Natural killer cell (primary cell): ENCODE measurements around the gene GPR176. TPM values are rescaled to one million over a fixed set of nuclear protein-coding genes. Genes with fewer than 3 reads are reported as not detected.

Experiments used
- ATAC-seq, 3 donors: fragments of 150-1000 bp in 2 of 3; fragments of 200-7000 bp in 1 of 3; cut with Tn5 transposase; 1 replicate in 1 of 3; 2 replicates in 2 of 3; pipeline ENCODE4 v1.10.0; 2021; ENCODE audit warnings: mild to moderate bottlenecking in 2 of 3, moderate library complexity in 2 of 3
- DNase-seq, 2 donors: peaks; one replicate each; pipeline versions ENCODE4 v3.0.0 to v3.0.0-alpha.2; 2013 to 2021; ENCODE audit warnings: mixed read lengths in 1 of 2
- H3K27ac ChIP-seq: one replicate; pipeline ENCODE4 v1.5.1; 2013; ENCODE audit warnings: mild to moderate bottlenecking, low read length
- H3K27me3 ChIP-seq: one replicate; pipeline ENCODE4 v1.6.1; 2013; ENCODE audit warnings: low read length; ENCODE audit not compliant: control insufficient read depth, insufficient read depth
- H3K36me3 ChIP-seq: one replicate; pipeline ENCODE4 v1.6.1; 2013; ENCODE audit warnings: low read length; ENCODE audit not compliant: control insufficient read depth, insufficient read depth
- H3K4me1 ChIP-seq: one replicate; pipeline ENCODE4 v1.6.1; 2013; ENCODE audit warnings: low read length; ENCODE audit not compliant: control insufficient read depth, insufficient read depth
- H3K4me3 ChIP-seq: one replicate; pipeline ENCODE4 v1.5.1; 2013; ENCODE audit warnings: low read length
- H3K9me3 ChIP-seq: one replicate; pipeline ENCODE4 v1.6.1; 2013; ENCODE audit warnings: low read length; ENCODE audit not compliant: control insufficient read depth, insufficient read depth
- H3K27ac Mint-ChIP-seq, 2 donors: one replicate each; pipeline ENCODE4 v1.8.0; 2022; ENCODE audit warnings: mild to moderate bottlenecking in 2 of 2, mixed read lengths in 2 of 2, moderate library complexity in 1 of 2
- H3K27me3 Mint-ChIP-seq, 2 donors: one replicate each; pipeline ENCODE4 v1.8.0; 2022; ENCODE audit warnings: low read depth in 2 of 2, mixed read lengths in 2 of 2
- H3K36me3 Mint-ChIP-seq: one replicate; pipeline ENCODE4 v1.8.0; 2022; ENCODE audit warnings: mixed read lengths
- H3K4me1 Mint-ChIP-seq, 2 donors: one replicate each; pipeline ENCODE4 v1.8.0; 2022; ENCODE audit warnings: mixed read lengths in 2 of 2
- H3K4me3 Mint-ChIP-seq: one replicate; pipeline ENCODE4 v1.8.0; 2022; ENCODE audit warnings: mild to moderate bottlenecking, moderate library complexity, mixed read lengths
- H3K9me3 Mint-ChIP-seq, 2 donors: one replicate each; pipeline ENCODE4 v1.8.0; 2022; ENCODE audit warnings: mixed read lengths in 2 of 2
- CTCF ChIP-seq: fragments of 200-600 bp; IDR thresholded peaks from one replicate; pipeline ENCODE4 v1.8.0; 2022; ENCODE audit warnings: antibody characterized with exemption
- WGBS: methylation state at CpG from one replicate; pipeline ENCODE4 v1.1.7; 2013; ENCODE audit warnings: missing lambda C conversion rate; ENCODE audit not compliant: insufficient coverage; 5-methylcytosine and 5-hydroxymethylcytosine counted together
- intact Hi-C: fragments of 100-400 bp; cut with micrococcal nuclease; formaldehyde crosslinking; loops from one replicate; pipeline ENCODE4 v1.14.2; 2022
- total RNA-seq, 4 donors: library from RNA; stranded (reverse); fragments of 120-200 nt in 1 of 4; gene quantifications; one replicate each; pipeline versions ENCODE4 v1.2.3 to v1.2.4, GENCODE V29; 2013 to 2022

GPR176 gene
- total RNA-seq, 3 donors from 2014 or later (not counting 1 experiment from before 2014, with no cell fraction given): 0.38 TPM; not detected in 2

GRCh38 chr15:39948817-39949216 lies 28.8 kb upstream of the GPR176 start:
- no peak for TF ChIP-seq CTCF
- H3K27me3 ChIP-seq: no peaks in the 10 kb centered on the region
- peaks cover 25% of the 10 kb centered on the region for H3K36me3 ChIP-seq
- H3K4me3 ChIP-seq: no peak overlapping the region
- 88% methylated on average over 5 of the region's 5 CpGs for WGBS
- H3K27ac ChIP-seq: no peak overlapping the region
- H3K27ac Mint-ChIP-seq: no peak overlapping the region
- ATAC-seq (no peak), DNase-seq (no peak)
- no peak overlapping the region for H3K4me3 Mint-ChIP-seq
- peaks cover 26% of the 10 kb centered on the region for H3K36me3 Mint-ChIP-seq
- H3K4me1 ChIP-seq: no peaks in the 10 kb centered on the region
- no peaks in the 10 kb centered on the region for H3K4me1 Mint-ChIP-seq
- no peaks in the 10 kb centered on the region for H3K9me3 ChIP-seq
- H3K9me3 Mint-ChIP-seq: no peaks in the 10 kb centered on the region
- intact Hi-C loops: no loop called here
- H3K27me3 Mint-ChIP-seq: no peaks in the 10 kb centered on the region

GRCh38 chr15:39947401-39948197 lies 27.5 kb upstream of the GPR176 start:
- 100% methylated on average over 1 of the region's 1 CpG for WGBS
- Histone ChIP-seq H3K36me3 (peaks cover 25% of the 10 kb centered on the region), H3K4me1 (no peaks in the 10 kb centered on the region), H3K4me3 (no peak overlapping the region), H3K9me3 (no peaks in the 10 kb centered on the region), H3K27ac (no peak overlapping the region), H3K27me3 (no peaks in the 10 kb centered on the region)
- no peaks in the 10 kb centered on the region for H3K9me3 Mint-ChIP-seq
- H3K4me3 Mint-ChIP-seq: no peak overlapping the region
- intact Hi-C loops: no loop called here
- no peak overlapping the region for H3K27ac Mint-ChIP-seq
- no peaks in the 10 kb centered on the region for H3K27me3 Mint-ChIP-seq
- no peak for DNase-seq
- no peak for ATAC-seq
- H3K36me3 Mint-ChIP-seq: peaks cover 24% of the 10 kb centered on the region
- H3K4me1 Mint-ChIP-seq: no peaks in the 10 kb centered on the region
- no peak for TF ChIP-seq CTCF

- ATAC-seq (no peak), DNase-seq (no peak)
- no peak overlapping the region for H3K4me3 Mint-ChIP-seq
- H3K4me3 ChIP-seq: no peak overlapping the region
- TF ChIP-seq CTCF: no peak
- H3K4me1 ChIP-seq: no peaks in the 10 kb centered on the region
- H3K4me1 Mint-ChIP-seq: no peaks in the 10 kb centered on the region
- intact Hi-C loops: no loop called here
- H3K27me3 Mint-ChIP-seq: no peaks in the 10 kb centered on the region
- peaks cover 24% of the 10 kb centered on the region for H3K36me3 ChIP-seq
- peaks cover 28% of the 10 kb centered on the region for H3K36me3 Mint-ChIP-seq
- H3K9me3 ChIP-seq: no peaks in the 10 kb centered on the region
- no peaks in the 10 kb centered on the region for H3K9me3 Mint-ChIP-seq
- no peak overlapping the region for H3K27ac ChIP-seq
- WGBS: 80% methylated on average over 3 of the region's 3 CpGs
- no peaks in the 10 kb centered on the region for H3K27me3 ChIP-seq
- H3K27ac Mint-ChIP-seq: no peak overlapping the region
Measured at GRCh38 chr15:39946862-39947261, 26.8 kb upstream of the GPR176 start.

- no peak for ATAC-seq
- WGBS: 100% methylated on average over 4 of the region's 4 CpGs
- DNase-seq: no peak
- no peak overlapping the region for H3K27ac Mint-ChIP-seq
- TF ChIP-seq CTCF: no peak
- H3K9me3 Mint-ChIP-seq: no peaks in the 10 kb centered on the region
- Histone ChIP-seq H3K4me3 (no peak overlapping the region), H3K27ac (no peak overlapping the region), H3K9me3 (no peaks in the 10 kb centered on the region), H3K27me3 (no peaks in the 10 kb centered on the region), H3K4me1 (no peaks in the 10 kb centered on the region), H3K36me3 (peaks cover 25% of the 10 kb centered on the region)
- no peaks in the 10 kb centered on the region for H3K4me1 Mint-ChIP-seq
- intact Hi-C loops: no loop called here
- peaks cover 31% of the 10 kb centered on the region for H3K36me3 Mint-ChIP-seq
- H3K27me3 Mint-ChIP-seq: no peaks in the 10 kb centered on the region
- no peak overlapping the region for H3K4me3 Mint-ChIP-seq
Measured at GRCh38 chr15:39944726-39945125, 24.7 kb upstream of the GPR176 start.
